ENCODE data around the gene ARMC7.

GRCh38 chr17:75178453-75178852, 68.7 kb downstream of the ARMC7 start:
- TF ChIP-seq CTCF (IDR thresholded peaks at IDR 0.05) (no peak), POLR2A (IDR thresholded peaks at IDR 0.05) (no peak)

All from body of pancreas (tissue), 4 donors.